ENCODE results near the gene METTL16.

Gene METTL16

GRCh38 chr17:2380950-2381649, 130.6 kb downstream of the METTL16 start:
- DNase-seq (ENCODE audit: low read depth in 2 of 2), result no peak

- no peak for DNase-seq (ENCODE audit: low read depth in 2 of 2)
Observed at GRCh38 chr17:2380226-2380922, 131.3 kb downstream of the METTL16 start.

GRCh38 chr17:2379489-2380225, 132.0 kb downstream of the METTL16 start:
- no peak for DNase-seq (ENCODE audit: low read depth in 2 of 2)

- no peak for DNase-seq (ENCODE audit: low read depth in 2 of 2)
Observed at GRCh38 chr17:2378905-2379304, 132.8 kb downstream of the METTL16 start.

- no peak for DNase-seq (ENCODE audit: low read depth in 2 of 2)
Observed at GRCh38 chr17:2377659-2378058, 134.0 kb downstream of the METTL16 start.

GRCh38 chr17:2376107-2376506, 135.6 kb downstream of the METTL16 start:
- DNase-seq (ENCODE audit: low read depth in 2 of 2), result no peak

- DNase-seq (ENCODE audit: low read depth in 2 of 2), result no peak
Observed at GRCh38 chr17:2375406-2375805, 136.3 kb downstream of the METTL16 start.

GRCh38 chr17:2374549-2375285, 137.0 kb downstream of the METTL16 start:
- DNase-seq (ENCODE audit: low read depth in 2 of 2), result no peak

GRCh38 chr17:2373179-2373578, 138.5 kb downstream of the METTL16 start:
- no peak for DNase-seq (ENCODE audit: low read depth in 2 of 2)

- DNase-seq (ENCODE audit: low read depth in 2 of 2), result no peak
Observed at GRCh38 chr17:2372681-2373080, 139.0 kb downstream of the METTL16 start.

GRCh38 chr17:2372180-2372579, 139.5 kb downstream of the METTL16 start:
- no peak for DNase-seq (ENCODE audit: low read depth in 2 of 2)

GRCh38 chr17:2371183-2372130, 140.2 kb downstream of the METTL16 start:
- DNase-seq (ENCODE audit: low read depth in 2 of 2), result no peak

GRCh38 chr17:2370211-2370589, 141.5 kb downstream of the METTL16 start:
- no peak for DNase-seq (ENCODE audit: low read depth in 2 of 2)

GRCh38 chr17:2369551-2370210, 142.0 kb downstream of the METTL16 start:
- no peak for DNase-seq (ENCODE audit: low read depth in 2 of 2)

- no peak for DNase-seq (ENCODE audit: low read depth in 2 of 2)
Observed at GRCh38 chr17:2369039-2369438, 142.6 kb downstream of the METTL16 start.

GRCh38 chr17:2368359-2368758, 143.3 kb downstream of the METTL16 start:
- DNase-seq (ENCODE audit: low read depth in 2 of 2), result no peak

GRCh38 chr17:2366747-2367494, 144.8 kb downstream of the METTL16 start:
- DNase-seq (ENCODE audit: low read depth in 2 of 2), result no peak
